MM.1S (cell line): ENCODE results near the gene NMS.

Experiments
- CTCF ChIP-seq: fragments of 300-600 bp; sonication (generic); IDR thresholded peaks from 2 replicates; pipeline ENCODE4 v1.5.1; 2016; ENCODE audit warnings: antibody characterized with exemption, low read length, mixed read lengths
- EZH2 ChIP-seq: fragments of 300-600 bp; sonication (generic); optimal IDR thresholded peaks from 2 replicates; pipeline ENCODE3; 2017; ENCODE audit warnings: low read depth, mild to moderate bottlenecking, antibody characterized with exemption, low read length, mixed read lengths

DNA sequence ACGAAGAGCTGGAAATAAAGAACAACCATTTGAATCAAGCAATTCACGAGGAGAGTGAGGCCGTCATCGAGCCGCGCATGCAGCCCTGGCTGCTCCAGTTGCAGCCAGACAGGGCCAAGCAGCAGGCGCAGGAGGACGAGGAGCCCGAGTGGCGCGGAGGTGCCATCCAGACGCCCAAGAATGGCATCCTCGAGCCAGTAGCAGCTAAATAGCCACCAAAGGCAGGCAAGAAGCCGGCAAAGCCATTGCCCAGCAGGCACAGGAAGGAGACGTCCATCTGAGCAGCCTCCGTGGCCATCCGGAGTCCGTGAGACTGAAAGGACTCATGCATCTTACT is 43.9 kb upstream of the NMS start:
- TF ChIP-seq CTCF: no peak
- no peak for TF ChIP-seq EZH2
